ENCODE measurements around the gene ERC1.
A peak's percentile ranks its signal among the peaks of the same experiment; 100 is the strongest.

ERC1 gene

GRCh38 chr12:1413930-1414329 lies 422.9 kb downstream of the ERC1 start:
- TF ChIP-seq CTCF (conservative IDR thresholded peaks at IDR 0.05; ENCODE audit: low read depth, low read length), result no peak
- H3K36me3 ChIP-seq (ENCODE audit: insufficient read depth), result 0 out of 2 replicates have a peak, but pooled peaks cover under 1% of the 10 kb centered on the region
- no peaks in the 10 kb centered on the region for H3K79me2 ChIP-seq (ENCODE audit: insufficient read depth, low read depth)
- H2AFZ ChIP-seq (ENCODE audit: low read depth), result no peak overlapping the region
- H3K27me3 ChIP-seq (ENCODE audit: insufficient read depth, low read depth), result no peaks in the 10 kb centered on the region
- no peak overlapping the region for H3K4me3 ChIP-seq (IDR thresholded peaks at IDR 0.05; ENCODE audit: insufficient read depth, low read depth, low read length)
- peaks cover 20% of the 10 kb centered on the region for H3K4me1 ChIP-seq (ENCODE audit: low read depth, poor library complexity, severe bottlenecking)
- no peak overlapping the region for H3K4me2 ChIP-seq
- H3K27ac ChIP-seq, result no peak overlapping the region
- no peaks in the 10 kb centered on the region for H4K20me1 ChIP-seq (ENCODE audit: insufficient read depth)
- H3K9ac ChIP-seq, result no peak overlapping the region

GRCh38 chr12:1418144-1418543 lies 427.1 kb downstream of the ERC1 start:
- H3K36me3 ChIP-seq (ENCODE audit: insufficient read depth), result no peaks in the 10 kb centered on the region
- peaks cover 58% of the 10 kb centered on the region for H3K4me1 ChIP-seq (ENCODE audit: low read depth, poor library complexity, severe bottlenecking)
- H4K20me1 ChIP-seq (ENCODE audit: insufficient read depth), result no peaks in the 10 kb centered on the region
- H2AFZ ChIP-seq (ENCODE audit: low read depth), result no peak overlapping the region
- no peak for TF ChIP-seq CTCF (conservative IDR thresholded peaks at IDR 0.05; ENCODE audit: low read depth, low read length)
- no peak overlapping the region for H3K4me2 ChIP-seq
- H3K27ac ChIP-seq, result no peak overlapping the region
- no peaks in the 10 kb centered on the region for H3K79me2 ChIP-seq (ENCODE audit: insufficient read depth, low read depth)
- no peaks in the 10 kb centered on the region for H3K27me3 ChIP-seq (ENCODE audit: insufficient read depth, low read depth)
- no peak overlapping the region for H3K4me3 ChIP-seq (IDR thresholded peaks at IDR 0.05; ENCODE audit: insufficient read depth, low read depth, low read length)
- H3K9ac ChIP-seq, result no peak overlapping the region

GRCh38 chr12:1419849-1420371 lies 428.9 kb downstream of the ERC1 start:
- Histone ChIP-seq H3K36me3 (ENCODE audit: insufficient read depth) (no peaks in the 10 kb centered on the region), H3K27ac (0 out of 2 replicates have a peak overlapping the region, but pooled peaks have one; percentile 9), H4K20me1 (ENCODE audit: insufficient read depth) (no peaks in the 10 kb centered on the region), H3K4me3 (IDR thresholded peaks at IDR 0.05; ENCODE audit: insufficient read depth, low read depth, low read length) (no peak overlapping the region), H3K27me3 (ENCODE audit: insufficient read depth, low read depth) (no peaks in the 10 kb centered on the region), H3K4me2 (no peak overlapping the region), H3K4me1 (ENCODE audit: low read depth, poor library complexity, severe bottlenecking) (peaks cover 76% of the 10 kb centered on the region), H2AFZ (ENCODE audit: low read depth) (no peak overlapping the region), H3K9ac (no peak overlapping the region), H3K79me2 (ENCODE audit: insufficient read depth, low read depth) (no peaks in the 10 kb centered on the region)
- no peak for TF ChIP-seq CTCF (conservative IDR thresholded peaks at IDR 0.05; ENCODE audit: low read depth, low read length)

GRCh38 chr12:1421091-1421846 lies 430.2 kb downstream of the ERC1 start:
- peak overlapping the region; percentile 52; the same call in 1 of the 2 replicates for H3K4me2 ChIP-seq
- no peak for TF ChIP-seq CTCF (conservative IDR thresholded peaks at IDR 0.05; ENCODE audit: low read depth, low read length)
- no peak overlapping the region for H3K4me3 ChIP-seq (IDR thresholded peaks at IDR 0.05; ENCODE audit: insufficient read depth, low read depth, low read length)

More at GRCh38 chr12:1421091-1421846, 430.2 kb downstream of the ERC1 start:
- Histone ChIP-seq H4K20me1 (ENCODE audit: insufficient read depth) (no peaks in the 10 kb centered on the region), H3K9ac (peak overlapping the region; percentile 45; the same call in 1 of the 2 replicates), H3K79me2 (ENCODE audit: insufficient read depth, low read depth) (no peaks in the 10 kb centered on the region; the same call in 1 of the 2 replicates), H3K27me3 (ENCODE audit: insufficient read depth, low read depth) (no peaks in the 10 kb centered on the region), H3K36me3 (ENCODE audit: insufficient read depth) (no peaks in the 10 kb centered on the region), H3K27ac (peak overlapping the region; percentile 99), H3K4me1 (ENCODE audit: low read depth, poor library complexity, severe bottlenecking) (peaks cover 90% of the 10 kb centered on the region), H2AFZ (ENCODE audit: low read depth) (no peak overlapping the region)
